ENCODE measurements around the gene GXYLT1.
"Not testable (repeated sequence)": the region's sequence is repeated elsewhere in the genome, so short reads cannot be mapped to it uniquely, and the experiment has no call there.

DNA sequence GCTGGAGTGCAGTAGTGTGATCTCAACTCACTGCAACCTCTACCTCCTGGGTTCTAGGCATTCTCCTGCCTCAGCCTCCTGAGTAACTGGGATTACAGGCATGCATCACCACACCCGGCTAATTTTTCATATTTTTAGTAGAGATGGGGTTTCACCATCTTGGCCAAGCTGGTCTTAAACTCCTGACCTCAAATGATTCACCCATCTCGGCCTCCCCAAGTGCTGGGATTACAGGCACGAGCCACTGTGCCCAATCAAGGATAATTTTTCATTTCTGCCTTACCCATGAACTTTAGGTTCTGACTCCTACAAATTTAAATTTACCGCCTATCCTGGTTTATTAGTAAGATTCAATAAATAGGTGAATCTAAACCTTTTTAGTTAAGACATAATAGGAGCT, 37.9 kb downstream of the GXYLT1 start:
- TF ChIP-seq ZNF232, NR1H2 (CRISPR knock-in tag; IDR thresholded peaks at IDR 0.05): not testable (repeated sequence)
- TF ChIP-seq, protein P1, sequence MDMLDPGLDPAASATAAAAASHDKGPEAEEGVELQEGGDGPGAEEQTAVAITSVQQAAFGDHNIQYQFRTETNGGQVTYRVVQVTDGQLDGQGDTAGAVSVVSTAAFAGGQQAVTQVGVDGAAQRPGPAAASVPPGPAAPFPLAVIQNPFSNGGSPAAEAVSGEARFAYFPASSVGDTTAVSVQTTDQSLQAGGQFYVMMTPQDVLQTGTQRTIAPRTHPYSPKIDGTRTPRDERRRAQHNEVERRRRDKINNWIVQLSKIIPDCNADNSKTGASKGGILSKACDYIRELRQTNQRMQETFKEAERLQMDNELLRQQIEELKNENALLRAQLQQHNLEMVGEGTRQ (CRISPR knock-in tag; IDR thresholded peaks at IDR 0.05), result not testable (repeated sequence)
